GM18517 (cell line): Measurements from ENCODE around the gene UQCR10.
A peak's percentile ranks its signal among the peaks of the same experiment; 100 is the strongest.

Experiments used
- ATAC-seq: cut with Tn5 transposase; IDR thresholded peaks from one replicate; pipeline ENCODE4 v1.9.1; 2021; ENCODE audit warnings: mild to moderate bottlenecking, moderate library complexity; ENCODE audit not compliant: unreplicated experiment

Gene UQCR10

DNA sequence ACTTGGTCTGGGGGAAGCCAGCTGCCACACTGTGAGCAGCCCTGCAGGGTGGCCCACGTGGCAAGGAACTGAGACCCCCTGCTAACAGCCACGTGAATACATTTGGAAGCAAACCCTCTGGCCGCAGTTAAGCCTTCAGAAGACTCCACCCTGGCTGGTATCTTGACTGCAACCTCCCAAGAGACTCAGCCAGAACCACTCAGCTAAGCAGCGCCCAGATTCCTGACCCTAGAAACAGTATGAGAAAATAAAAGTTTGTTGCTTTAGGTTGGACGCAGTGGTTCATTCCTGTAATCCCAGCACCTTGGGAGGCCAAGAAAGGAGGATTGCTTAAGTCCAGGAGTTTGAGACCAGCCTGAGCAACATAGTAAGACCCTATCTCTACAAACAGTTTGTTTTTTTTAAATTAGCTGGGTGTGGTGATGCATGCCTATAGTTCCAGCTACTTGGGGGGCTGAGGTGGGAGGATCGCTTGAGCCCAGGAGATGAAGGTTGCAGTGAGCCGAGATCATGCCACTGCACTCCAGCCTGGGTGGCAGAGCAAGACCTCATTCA is 9.0 kb upstream of the UQCR10 start:
- no peak for ATAC-seq

DNA sequence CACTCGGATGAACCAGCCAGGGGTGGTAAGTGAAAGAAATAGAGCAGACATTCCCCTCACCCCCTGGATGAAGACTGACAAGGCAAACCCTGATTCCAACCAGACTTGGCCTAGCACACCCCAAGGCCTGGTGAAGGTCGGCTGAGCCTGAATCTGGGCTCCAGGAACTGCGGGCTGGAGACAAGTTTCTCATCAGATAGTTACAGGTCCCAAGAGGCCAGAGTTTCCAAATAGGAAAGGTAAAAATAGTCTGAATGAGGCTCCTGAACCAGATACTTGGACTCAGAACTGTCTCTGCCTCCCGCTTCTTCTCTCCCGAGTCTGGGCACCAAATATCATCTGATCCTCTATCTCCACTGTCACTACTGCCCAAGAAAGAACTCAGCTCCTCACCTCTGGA is 8.2 kb upstream of the UQCR10 start:
- ATAC-seq: no peak

DNA sequence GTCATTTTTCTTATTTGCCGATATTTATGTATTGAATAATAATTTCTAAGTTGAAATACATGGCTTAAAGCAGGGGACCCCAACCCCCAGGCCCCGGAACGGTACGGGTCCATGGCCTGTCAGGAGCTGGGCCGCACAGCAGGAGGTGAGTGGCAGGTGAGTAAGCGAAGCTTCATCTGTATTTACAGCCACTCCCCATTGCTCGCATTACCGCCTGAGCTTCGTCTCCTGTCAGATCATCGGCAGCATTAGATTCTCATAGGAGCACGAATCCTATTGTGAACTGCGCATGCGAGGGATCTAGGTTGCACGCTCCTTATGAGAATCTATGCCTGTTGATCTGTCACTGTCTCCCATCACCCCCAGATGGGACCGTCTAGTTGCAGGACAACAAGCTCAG is 4.9 kb upstream of the UQCR10 start:
- no peak for ATAC-seq

DNA sequence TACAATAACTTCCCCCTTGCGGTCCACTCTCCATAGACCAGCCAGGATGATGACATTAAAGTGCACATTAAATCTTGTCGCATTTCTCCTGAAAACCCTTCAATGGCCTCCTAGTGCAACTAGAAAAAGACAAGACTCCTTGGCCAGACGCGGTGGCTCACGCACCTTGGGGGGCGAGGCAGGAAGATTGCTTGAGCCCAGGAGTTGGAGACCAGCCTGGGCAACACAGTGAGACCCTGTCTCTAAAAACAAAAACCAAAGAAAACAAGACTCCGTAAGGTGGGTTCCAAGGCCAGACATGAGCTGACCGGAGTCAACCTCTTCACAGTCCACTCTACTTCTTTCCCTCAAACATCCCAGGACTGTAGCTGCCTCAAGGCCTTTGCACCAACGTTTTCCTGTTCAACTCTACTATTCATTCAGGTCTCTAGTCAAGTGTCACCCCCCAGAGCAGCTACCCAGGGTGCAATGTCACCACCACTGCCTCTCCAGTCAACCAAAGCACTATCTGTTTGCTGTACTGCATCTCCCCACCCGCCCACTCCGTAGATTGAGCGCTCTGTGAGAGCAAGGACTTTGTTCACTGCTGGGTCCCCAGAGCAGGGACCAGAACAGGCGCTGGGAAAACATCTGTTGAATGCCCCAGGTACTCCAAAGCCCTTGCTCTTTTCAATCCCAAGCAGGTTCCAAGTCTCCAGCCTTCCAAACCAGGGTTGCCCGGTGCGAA is 1.1 kb upstream of the UQCR10 start:
- ATAC-seq: peak; percentile 17

DNA sequence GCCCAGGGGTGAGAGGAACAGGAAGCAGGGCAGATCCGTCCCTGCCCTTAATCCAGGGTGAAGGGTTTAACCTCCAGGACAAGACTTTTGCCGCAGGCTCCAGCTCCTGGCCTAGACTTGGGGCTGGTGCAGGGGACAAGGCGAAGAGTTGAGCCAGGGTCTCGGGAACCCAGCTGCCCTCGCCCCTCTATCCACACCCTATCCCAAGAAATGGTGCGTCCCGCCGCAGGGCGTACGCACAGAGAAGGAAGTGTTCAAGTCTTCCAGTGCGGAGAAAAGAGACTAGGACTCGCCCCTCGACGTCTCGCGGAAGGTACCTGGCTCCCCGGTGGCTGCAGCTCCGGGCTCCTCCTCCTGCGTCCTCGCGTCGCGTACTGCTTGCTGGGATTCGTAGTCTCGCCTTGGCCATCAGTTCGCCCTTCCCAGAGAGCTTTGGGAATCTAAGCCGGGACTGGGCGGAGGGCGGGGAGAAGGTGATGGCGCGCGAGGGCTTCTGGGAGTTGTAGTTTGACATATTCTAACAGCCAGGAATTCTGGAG is 468 bp upstream of the UQCR10 start, which contains the start of gene ZMAT5:
Gene ZMAT5, minus strand, starts transcription at position 376 of the 539 bp plus-strand sequence. CDS start 18,463 bp downstream, outside the sequence.
- peak; percentile 78 for ATAC-seq

DNA sequence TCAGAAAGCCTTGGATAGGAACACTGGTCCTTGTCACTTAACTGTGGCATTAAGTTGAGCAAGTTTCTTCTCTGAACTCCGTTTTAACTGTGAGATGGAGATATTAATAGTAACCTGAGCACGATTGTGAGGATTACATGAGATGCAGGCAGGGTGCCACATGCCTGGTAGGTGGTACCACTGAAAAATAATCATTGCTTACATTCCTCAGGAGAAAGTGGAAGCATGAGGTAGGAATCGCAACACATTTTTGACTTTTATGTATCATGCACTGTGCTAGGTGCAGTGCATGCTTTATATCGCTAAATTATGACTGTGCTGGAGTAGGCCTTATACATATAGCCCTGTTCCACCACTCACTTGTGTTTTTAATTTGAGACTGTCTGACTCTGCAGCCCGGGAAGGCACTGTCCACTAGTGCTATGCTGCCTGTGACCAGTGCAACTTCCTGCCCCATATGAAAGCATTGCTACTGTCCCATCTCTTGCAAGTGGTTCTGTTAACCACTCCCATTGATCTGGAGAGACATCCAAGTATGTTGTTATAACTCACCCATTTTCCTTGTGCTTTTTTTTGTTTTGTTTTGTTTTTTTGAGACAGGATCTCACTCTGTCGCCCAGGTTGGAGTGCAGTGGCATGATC is 1.0 kb downstream of the UQCR10 start:
- ATAC-seq: no peak

DNA sequence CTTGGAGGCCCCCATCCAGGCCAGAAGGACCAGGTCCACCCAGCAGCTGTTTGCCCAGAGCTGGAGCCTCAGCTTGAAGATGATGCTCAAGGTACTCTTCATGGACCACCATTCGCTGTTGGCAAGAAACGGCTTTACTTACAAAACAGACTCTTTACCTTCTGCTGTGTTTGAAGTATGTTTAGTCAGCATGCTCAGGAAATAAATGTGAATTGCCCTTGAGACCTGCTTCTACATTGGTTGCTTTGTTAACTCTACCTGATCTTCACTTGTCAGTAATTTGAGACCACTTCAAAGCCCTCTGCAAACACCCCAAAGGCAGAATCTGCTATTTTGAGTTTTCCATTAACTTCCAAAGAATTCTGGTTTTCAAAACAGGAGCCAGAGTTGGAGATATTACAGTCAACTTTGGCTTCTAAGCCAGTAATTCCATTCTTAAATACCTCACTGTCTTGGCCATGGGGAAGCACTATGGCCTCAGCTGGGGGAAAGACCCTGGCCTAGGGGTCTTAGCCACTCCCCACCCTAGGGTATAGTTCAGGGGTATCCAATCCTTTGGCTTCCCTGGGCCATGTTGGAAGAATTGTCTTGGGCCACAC is 2.7 kb downstream of the UQCR10 start:
- ATAC-seq: no peak

DNA sequence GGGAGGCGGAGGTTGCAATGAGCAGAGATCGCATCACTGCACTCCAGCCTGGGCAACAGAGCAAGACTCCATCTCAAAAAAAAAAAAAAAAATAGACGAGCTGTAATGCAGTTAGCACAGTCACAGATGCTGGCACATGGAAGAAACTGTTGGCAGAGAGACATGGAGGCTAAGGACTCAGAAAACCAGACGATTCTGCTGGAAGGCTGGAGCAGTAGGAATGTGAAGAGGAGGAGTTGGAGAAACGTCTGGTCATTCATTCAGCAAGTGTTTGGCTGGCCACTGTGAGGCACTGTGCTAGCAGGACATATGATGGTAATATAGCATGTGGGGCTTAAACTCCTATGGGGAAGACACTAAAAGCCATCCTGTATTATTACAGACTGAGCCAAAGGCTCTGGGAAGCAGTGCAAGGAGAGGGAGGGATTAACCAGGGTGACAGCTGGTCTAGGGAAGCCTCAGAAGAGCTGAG is 5.0 kb downstream of the UQCR10 start:
- ATAC-seq: no peak

DNA sequence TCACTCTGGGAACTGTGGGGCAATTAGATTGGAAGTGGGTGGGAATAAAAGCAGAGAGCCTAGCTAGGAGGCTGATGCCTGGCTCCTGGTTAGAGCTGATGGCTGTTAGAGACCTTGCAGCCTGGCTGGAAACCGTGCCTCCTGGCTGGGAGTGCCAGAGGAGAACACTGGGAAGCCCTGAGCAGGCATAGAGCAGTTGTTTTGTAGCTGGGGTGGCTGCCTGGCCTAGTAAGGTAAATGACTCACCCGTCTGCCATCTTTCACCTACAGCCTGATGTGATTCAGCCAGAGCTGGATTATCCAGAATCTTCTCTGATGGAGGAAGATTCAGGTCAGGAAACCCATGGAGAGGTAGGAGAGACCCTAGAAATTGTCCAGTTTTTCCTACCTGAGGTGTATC is 6.1 kb downstream of the UQCR10 start:
- no peak for ATAC-seq

DNA sequence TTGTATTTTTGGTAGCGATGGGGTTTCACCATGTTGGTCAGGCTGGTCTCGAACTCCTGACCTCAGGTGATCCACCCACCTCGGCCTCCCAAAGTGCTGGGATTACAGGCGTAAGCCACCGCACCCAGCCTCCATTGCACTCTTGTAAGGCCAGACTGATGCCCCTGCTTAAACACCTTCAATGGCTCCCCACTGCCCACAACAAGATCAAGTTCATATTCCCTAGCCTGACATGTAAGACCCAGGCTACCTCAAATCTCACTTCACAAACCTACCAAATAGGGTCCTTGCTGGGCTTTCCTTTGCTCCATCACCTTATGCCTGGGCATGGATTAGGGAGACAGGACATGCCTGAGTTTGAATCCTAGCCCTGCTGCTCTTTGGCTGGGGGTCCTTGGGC is 13.1 kb downstream of the UQCR10 start:
- ATAC-seq: no peak

DNA sequence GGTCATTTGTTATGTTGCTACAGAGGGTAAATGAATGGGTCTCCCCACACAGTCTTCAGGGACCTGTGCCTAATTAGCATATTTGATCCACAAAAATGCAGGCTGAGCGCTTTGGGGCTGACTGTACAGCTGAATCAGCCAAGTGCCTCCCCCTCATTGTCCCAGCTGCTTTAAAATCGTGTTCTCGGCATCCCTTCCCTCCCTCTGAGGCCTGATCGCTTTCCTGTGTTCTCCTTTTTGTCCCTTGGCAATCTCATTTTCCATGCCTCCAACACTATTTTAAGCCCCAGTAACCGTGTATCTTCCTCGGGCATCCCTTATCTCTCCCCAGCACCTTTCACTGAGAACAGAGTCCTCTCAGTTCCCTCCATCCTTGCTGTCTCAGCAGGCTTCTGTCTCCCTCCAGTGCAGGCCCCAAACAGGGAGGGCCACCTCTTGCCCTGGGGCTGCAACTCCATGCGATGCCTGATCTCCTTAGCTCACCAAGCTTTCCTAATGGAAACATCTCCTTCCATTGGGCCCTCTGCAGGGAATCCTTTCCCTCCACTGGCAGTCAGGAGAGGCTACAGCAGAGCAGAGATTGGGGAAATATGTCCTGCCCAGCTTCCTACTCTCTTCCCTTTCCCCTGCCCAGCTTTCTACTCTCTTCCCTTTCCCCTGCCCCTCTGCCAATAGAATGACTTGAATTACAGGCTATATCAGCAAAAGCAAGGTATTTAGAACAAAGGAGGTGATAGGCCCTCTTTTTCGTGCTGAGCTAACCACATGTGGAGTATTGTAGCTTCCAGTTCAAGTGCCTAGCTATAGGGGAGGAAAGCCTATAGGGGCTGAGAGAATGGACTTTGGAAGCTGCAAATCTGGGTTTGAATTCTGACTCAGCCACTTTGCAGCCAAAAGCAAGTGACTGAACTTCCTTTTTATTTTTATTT is 13.8 kb downstream of the UQCR10 start:
- no peak for ATAC-seq

DNA sequence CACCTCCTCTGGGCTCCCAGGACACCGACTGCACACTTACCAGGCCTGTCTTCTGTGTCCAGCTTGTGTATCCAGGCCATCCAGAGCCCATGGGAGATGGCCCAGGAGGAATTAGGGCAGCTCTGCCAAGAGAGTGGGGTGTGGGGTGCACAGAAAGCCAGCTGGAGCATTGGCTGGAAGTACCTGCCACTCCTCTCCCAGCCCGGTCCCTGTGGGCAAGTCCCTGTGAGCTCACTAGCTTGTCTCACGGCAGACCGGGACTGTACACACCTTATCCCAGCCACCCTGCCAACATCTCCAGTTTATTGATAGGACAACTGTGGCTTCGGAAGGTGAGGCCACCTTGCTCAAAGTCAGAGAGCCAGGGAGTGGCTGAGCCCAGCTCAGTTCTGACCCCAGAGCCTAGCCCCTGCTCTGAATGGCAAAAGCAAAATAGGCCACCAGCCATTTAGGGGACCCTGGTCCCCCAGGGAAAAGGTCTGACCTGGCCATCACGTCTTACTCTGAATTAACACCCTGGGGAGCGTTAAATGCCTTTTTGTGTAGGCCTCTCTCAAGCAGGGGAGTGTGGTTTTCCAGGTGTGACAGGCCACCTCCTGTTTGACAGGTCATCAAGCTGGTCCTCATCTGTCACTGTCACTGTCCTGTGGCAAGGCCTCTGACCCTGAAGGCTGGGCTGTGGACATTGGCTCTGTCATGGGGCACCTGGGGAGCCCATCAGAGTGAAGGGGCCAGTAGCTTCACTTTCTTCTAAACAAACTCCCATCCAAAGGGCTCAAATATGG is 15.1 kb downstream of the UQCR10 start:
- no peak for ATAC-seq

DNA sequence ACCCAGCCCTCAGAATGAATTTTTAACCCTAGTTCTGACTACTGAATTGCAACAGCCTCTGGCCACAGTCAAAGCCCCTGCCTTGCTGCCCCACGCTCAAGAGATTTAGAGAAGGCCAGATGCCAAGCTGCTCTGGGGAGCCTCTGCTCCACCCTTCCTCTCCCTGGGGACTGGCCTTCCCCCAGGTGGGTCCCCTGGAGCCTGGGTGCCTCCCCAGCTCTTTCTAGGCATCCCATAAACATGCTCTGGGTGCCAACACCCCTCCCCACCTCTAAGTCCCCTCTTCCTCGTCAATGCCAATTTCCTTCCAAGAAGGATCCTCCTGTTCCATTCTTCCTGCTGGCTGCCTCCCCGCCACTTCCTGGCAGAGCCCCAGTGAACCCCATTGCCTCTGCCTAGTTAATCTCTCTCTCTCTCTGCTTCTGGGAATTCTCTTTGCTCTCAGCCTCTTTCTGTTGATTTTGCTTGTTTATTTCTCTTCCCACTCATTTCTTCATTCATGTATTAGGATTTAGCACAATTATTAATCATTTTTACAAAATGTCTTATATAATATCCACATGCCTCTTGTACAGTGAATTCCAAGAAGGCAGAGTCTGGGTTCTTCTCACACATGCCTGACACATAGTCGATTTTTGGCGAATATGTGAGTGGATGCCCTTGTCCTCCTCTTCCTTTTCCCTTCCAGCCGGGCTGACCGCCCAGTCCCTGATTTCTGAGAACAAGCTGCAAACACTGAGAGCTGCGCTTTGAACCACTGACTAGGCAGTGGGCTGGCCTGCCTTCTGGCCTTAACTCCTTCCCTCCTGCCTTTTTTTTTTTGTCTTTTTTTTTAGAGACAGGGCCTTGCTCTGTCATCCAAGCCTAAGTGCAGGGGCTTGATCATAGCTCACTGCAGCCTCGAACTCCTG is 17.5 kb downstream of the UQCR10 start:
- ATAC-seq: no peak

DNA sequence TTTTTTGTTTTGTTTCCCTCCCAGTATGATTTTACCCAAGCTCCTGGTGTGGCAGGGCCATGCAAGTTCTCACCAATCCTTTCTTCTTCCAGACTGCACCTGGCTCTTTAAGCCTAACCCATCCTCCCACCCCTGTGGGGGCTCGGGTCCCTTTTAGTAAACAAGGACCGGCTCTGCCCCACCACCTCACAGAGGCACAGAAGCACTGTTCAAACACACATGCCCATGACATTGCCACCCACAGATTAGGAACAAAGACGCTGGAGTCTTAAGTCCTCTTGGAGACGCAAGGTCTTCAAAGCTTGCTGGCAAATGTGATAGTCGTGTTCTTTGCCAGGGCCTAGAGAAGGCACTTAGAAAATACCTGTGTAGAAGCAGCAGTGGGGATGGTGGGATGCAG is 18.9 kb downstream of the UQCR10 start:
- ATAC-seq: no peak

DNA sequence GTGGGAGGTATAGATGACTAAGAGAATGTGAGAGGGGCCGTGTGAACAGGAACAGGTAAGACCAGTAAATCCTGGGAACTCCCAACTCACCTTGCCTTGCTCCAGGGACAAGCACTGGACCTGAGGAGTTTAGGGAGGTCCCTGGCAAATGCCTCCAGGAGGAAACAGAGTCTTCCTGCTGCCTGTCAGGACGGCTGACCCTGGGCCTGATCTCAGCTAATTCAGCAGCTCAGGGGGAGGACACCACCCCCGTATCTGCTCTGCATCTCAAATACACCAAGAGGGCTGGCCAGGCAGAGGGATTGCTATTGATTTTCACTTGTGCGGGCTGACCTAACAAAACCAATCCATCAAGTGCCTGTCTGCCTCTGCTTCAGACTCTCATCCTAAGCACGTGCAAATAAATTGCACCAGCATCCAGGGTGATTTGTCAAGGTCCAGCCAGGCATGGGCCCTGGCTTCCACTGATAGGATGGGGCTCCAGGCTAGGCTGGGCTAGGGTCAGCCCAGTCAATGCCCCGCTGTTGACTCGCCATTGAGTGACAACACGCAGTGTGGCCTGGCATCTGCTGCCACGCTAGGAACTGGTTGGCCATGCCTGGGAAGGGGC is 20.3 kb downstream of the UQCR10 start:
- no peak for ATAC-seq

DNA sequence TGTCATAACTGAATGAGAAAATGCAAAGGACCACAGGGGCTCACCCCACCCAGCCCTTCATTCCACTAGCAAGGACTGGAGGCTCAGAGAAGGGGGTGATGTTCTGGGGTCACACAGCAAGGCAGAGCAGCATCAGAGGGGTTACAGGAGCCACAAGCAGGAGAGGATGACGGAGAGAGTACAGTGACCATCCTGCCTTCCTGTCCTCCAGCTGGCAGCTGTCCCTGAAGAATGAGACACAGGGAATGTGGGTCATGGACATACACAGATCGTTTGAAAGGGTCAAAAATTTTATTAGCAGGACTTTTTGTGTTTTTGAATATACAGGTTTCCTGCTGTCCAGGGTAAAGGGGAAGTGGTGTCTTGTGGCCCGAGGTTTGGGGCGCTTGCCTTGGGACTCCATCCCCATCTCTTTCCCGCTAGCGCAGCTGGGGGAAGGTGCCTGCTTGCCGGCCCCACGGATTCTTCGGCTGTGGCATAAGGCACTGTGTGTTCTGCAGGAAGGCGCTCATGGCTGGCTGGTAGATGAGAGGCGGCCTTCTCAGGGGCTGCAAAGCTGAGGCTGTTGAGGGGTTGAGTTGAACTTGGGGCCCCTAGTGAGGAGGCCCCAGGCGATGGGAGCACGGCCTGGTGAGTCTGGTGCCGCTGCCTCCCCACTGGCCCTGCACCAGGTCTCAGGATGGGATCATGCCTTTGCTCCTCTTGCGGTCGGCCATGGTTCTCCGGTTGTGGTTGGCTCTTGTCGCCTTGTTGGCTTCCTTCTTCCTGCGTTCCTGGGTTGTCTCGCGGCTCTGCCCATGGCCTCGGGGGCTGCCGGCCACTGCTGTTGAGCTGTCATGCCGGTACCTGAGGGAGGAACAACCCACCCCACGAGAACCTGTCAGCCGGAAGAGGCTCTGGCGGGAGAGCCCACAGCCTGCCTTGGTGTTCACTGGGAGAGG is 21.4 kb downstream of the UQCR10 start:
- ATAC-seq: no peak

DNA sequence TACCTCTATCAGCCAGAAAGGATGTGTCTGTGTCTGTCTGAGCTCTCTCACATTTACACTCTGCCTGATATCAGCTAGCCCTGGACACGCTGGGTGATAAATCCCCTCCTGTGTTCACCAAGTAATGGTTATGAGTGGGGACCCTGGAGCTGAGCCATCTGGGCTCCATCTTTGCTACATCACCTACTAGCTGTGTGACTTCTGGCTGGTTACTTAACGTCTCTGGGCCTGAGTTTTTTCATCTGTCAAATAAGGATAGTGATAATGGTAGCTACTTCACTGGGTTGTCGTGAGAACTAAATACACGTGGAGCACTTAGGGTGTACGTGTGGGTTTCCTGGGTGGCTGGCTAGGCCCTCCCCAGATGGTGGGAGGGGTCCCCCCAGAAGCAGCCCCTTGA is 22.9 kb downstream of the UQCR10 start:
- ATAC-seq: no peak
